Upper lobe of left lung (tissue), 6 donors: ENCODE results near the gene DGKB. TPM values are rescaled to one million over a fixed set of nuclear protein-coding genes. Genes with fewer than 3 reads are reported as not detected.

ENCODE experiments used
- ATAC-seq, 2 donors: fragments of 200-7000 bp; cut with Tn5 transposase; one replicate each; pipeline ENCODE4 v1.9.1; 2022; ENCODE audit warnings: mild to moderate bottlenecking in 2 of 2, moderate library complexity in 2 of 2; ENCODE audit not compliant: low FRiP score in 2 of 2
- DNase-seq, 2 donors: peaks; one replicate each; pipeline ENCODE4 v3.0.0-alpha.2; 2019 to 2020
- H3K27ac ChIP-seq, 4 donors: fragments of 200-600 bp; sonication (generic); one replicate each; pipeline ENCODE4 v1.5.1; 2016 to 2019
- H3K27me3 ChIP-seq, 4 donors: fragments of 200-600 bp; sonication (generic); one replicate each; pipeline ENCODE4 v1.5.1; 2017 to 2019
- H3K36me3 ChIP-seq, 4 donors: fragments of 200-600 bp; sonication (generic); one replicate each; pipeline ENCODE4 v1.5.1; 2016 to 2019
- H3K4me1 ChIP-seq, 4 donors: fragments of 200-600 bp; sonication (generic); one replicate each; pipeline ENCODE4 v1.5.1; 2018 to 2019
- H3K4me3 ChIP-seq, 4 donors: fragments of 200-600 bp; sonication (generic); one replicate each; pipeline ENCODE4 v1.5.1; 2017 to 2019; ENCODE audit warnings: mild to moderate bottlenecking in 2 of 4, moderate library complexity in 1 of 4
- H3K9me3 ChIP-seq, 4 donors: fragments of 200-600 bp; sonication (generic); one replicate each; pipeline ENCODE4 v1.5.1; 2018 to 2019
- EP300 ChIP-seq, 4 donors: sonication (generic); formaldehyde crosslinking; IDR thresholded peaks; one replicate each; pipeline ENCODE4 v1.5.1; 2017; ENCODE audit warnings: antibody characterized with exemption in 4 of 4, control low read depth in 2 of 4
- POLR2A ChIP-seq, 4 donors: fragments of 450-650 bp; IDR thresholded peaks; one replicate each; pipeline ENCODE4 v1.5.1; 2016 to 2017; ENCODE audit warnings: antibody characterized with exemption in 4 of 4, mild to moderate bottlenecking in 2 of 4
- POLR2AphosphoS5 ChIP-seq, 2 donors: sonication (generic); formaldehyde crosslinking; IDR thresholded peaks; one replicate each; pipeline ENCODE4 v1.5.1; 2017; ENCODE audit warnings: antibody characterized with exemption in 2 of 2
- WGBS, 2 donors: methylation state at CpG; one replicate each; pipeline ENCODE4 v1.1.5; 2017 to 2018; 5-methylcytosine and 5-hydroxymethylcytosine counted together
- total RNA-seq, 6 donors: library from RNA; depleted of rRNA in 4 of 6; stranded (reverse); fragments of >200 nt in 4 of 6; gene quantifications; one replicate each; pipeline versions ENCODE4 v1.1.0 to v1.2.1, GENCODE V29; 2016 to 2021
- TF ChIP-seq, protein P1 (sequence below), 6 experiments: fragments of 450-650 bp in 4 of 6; fragments of 200-600 bp in 2 of 6; sonication (generic) in 2 of 6; IDR thresholded peaks; one replicate each; pipeline ENCODE4 v1.5.1; 2016 to 2019; ENCODE audit warnings: antibody characterized with exemption in 6 of 6
- donor health status: DM: no; HTN: no; CAD: no; lungs with moderate emphysema.
- donor health status: DM: no; HTN: yes; CAD: no; lungs with severe emphysema.

The DGKB gene
- under 1 TPM in 3 of 6 donors, not detected in 3; 0.09 to 0.30 (median 0.30) TPM for total RNA-seq

GRCh38 chr7:14902589-14903067 lies at the start of gene DGKB:
TSS of gene DGKB (minus strand) at chr7:14902751.
- Histone ChIP-seq H3K36me3 (no peaks in the 10 kb centered on the region), H3K4me1 (no peaks in the 10 kb centered on the region), H3K4me3 (no peak within 1 kb of the TSS), H3K27me3 (no peaks in the 10 kb centered on the region), H3K9me3 (no peaks in the 10 kb centered on the region), H3K27ac (no peak within 1 kb of the TSS)
- peak in 1 of 2 donors; percentile 43 for ATAC-seq
- 4 to 8% methylated on average over 12 to 16 of the region's 16 CpGs for WGBS, 2 donors
- no peak for DNase-seq
- TF ChIP-seq EP300 (IDR thresholded peaks at IDR 0.05), result no peak
- no peak for TF ChIP-seq POLR2A (IDR thresholded peaks at IDR 0.05)
- TF ChIP-seq, protein P1, sequence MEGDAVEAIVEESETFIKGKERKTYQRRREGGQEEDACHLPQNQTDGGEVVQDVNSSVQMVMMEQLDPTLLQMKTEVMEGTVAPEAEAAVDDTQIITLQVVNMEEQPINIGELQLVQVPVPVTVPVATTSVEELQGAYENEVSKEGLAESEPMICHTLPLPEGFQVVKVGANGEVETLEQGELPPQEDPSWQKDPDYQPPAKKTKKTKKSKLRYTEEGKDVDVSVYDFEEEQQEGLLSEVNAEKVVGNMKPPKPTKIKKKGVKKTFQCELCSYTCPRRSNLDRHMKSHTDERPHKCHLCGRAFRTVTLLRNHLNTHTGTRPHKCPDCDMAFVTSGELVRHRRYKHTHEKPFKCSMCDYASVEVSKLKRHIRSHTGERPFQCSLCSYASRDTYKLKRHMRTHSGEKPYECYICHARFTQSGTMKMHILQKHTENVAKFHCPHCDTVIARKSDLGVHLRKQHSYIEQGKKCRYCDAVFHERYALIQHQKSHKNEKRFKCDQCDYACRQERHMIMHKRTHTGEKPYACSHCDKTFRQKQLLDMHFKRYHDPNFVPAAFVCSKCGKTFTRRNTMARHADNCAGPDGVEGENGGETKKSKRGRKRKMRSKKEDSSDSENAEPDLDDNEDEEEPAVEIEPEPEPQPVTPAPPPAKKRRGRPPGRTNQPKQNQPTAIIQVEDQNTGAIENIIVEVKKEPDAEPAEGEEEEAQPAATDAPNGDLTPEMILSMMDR (IDR thresholded peaks at IDR 0.05), result no peak
- TF ChIP-seq POLR2AphosphoS5 (IDR thresholded peaks at IDR 0.05), result no peak

DNA sequence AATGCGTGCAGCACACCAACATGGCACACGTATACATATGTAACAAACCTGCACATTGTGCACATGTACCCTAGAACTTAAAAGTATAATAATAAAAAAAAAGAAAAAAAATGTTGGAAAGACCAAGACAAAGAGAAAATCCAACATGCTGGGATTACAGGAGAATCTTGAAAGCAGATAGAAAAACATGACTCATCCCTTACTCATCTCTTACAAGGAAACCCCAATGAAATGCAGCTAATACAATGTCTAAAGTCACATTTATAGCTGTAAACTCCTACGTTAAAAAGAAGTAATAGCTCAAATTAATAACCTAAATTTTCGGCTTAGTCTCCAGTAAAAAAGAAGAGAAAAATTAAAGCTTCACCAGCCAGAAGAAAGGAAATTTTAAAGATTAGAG lies 47.5 kb upstream of the DGKB start:
- TF ChIP-seq POLR2AphosphoS5 (IDR thresholded peaks at IDR 0.05), result no peak
- no peak for TF ChIP-seq POLR2A (IDR thresholded peaks at IDR 0.05)
- no peak for TF ChIP-seq EP300 (IDR thresholded peaks at IDR 0.05)
- TF ChIP-seq, protein P1 (IDR thresholded peaks at IDR 0.05), result no peak
- ATAC-seq (no peak), DNase-seq (no peak)
- H3K27ac ChIP-seq, result no peak overlapping the region
- H3K4me1 ChIP-seq, result no peaks in the 10 kb centered on the region
- H3K9me3 ChIP-seq, result no peaks in the 10 kb centered on the region
- no peaks in the 10 kb centered on the region for H3K27me3 ChIP-seq
- whole genome bisulfite sequencing, 2 donors, result 92 to 95% methylated on average over 4 of the region's 4 CpGs
- no peak overlapping the region for H3K4me3 ChIP-seq
- H3K36me3 ChIP-seq, result no peaks in the 10 kb centered on the region

GRCh38 chr7:14938181-14938580 lies 35.6 kb upstream of the DGKB start:
- Histone ChIP-seq H3K27ac (no peak overlapping the region), H3K27me3 (no peaks in the 10 kb centered on the region), H3K9me3 (no peaks in the 10 kb centered on the region), H3K4me1 (no peaks in the 10 kb centered on the region), H3K36me3 (no peaks in the 10 kb centered on the region), H3K4me3 (no peak overlapping the region)
- no peak for DNase-seq
- 33 to 43% methylated on average over 1 of the region's 1 CpG for WGBS, 2 donors
- ATAC-seq, result no peak
- TF ChIP-seq EP300 (IDR thresholded peaks at IDR 0.05) (no peak), POLR2A (IDR thresholded peaks at IDR 0.05) (no peak), POLR2AphosphoS5 (IDR thresholded peaks at IDR 0.05) (no peak)
- TF ChIP-seq, protein P1 (IDR thresholded peaks at IDR 0.05), result no peak

DNA sequence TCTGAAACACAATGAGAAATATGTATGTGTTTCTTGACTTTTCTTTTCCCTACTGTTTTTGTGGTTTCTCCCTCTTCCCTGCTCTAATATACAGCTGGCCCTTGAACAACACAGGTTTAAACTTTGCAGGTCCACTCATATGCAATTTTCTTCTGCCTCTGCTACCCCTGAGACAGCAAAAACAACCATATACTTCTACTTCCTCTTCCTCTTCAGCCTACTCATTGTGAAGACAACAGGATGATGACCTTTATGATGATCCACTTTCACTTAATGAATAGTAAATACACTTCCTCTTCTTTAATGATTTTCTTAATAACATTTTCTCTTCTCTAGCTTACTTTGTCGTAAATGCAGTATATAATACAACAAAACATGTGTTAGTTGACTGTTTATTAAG lies 35.0 kb upstream of the DGKB start:
- Histone ChIP-seq H3K4me3 (no peak overlapping the region), H3K36me3 (no peaks in the 10 kb centered on the region), H3K9me3 (no peaks in the 10 kb centered on the region), H3K27ac (no peak overlapping the region), H3K4me1 (no peaks in the 10 kb centered on the region), H3K27me3 (no peaks in the 10 kb centered on the region)
- WGBS, 2 donors, result 49 to 65% methylated on average over 1 of the region's 1 CpG
- DNase-seq (no peak), ATAC-seq (no peak)
- no peak for TF ChIP-seq POLR2A (IDR thresholded peaks at IDR 0.05)
- TF ChIP-seq, protein P1 (IDR thresholded peaks at IDR 0.05), result no peak
- no peak for TF ChIP-seq POLR2AphosphoS5 (IDR thresholded peaks at IDR 0.05)
- no peak for TF ChIP-seq EP300 (IDR thresholded peaks at IDR 0.05)

GRCh38 chr7:14936554-14936953 lies 34.0 kb upstream of the DGKB start:
- ATAC-seq, result peak in 1 of 2 donors; percentile 70
- Histone ChIP-seq H3K27me3 (no peaks in the 10 kb centered on the region), H3K27ac (no peak overlapping the region), H3K9me3 (no peaks in the 10 kb centered on the region), H3K4me1 (no peaks in the 10 kb centered on the region), H3K36me3 (no peaks in the 10 kb centered on the region), H3K4me3 (no peak overlapping the region)
- 46 to 47% methylated on average over 5 of the region's 5 CpGs for WGBS, 2 donors
- no peak for TF ChIP-seq EP300 (IDR thresholded peaks at IDR 0.05)
- TF ChIP-seq POLR2AphosphoS5 (IDR thresholded peaks at IDR 0.05), result no peak
- TF ChIP-seq POLR2A (IDR thresholded peaks at IDR 0.05), result no peak
- TF ChIP-seq, protein P1 (IDR thresholded peaks at IDR 0.05), result no peak
- DNase-seq, result no peak
